Glutamatergic neuron (in vitro differentiated cells): Measurements from ENCODE around the gene EOLA1. TPM values are rescaled to one million over a fixed set of nuclear protein-coding genes. Genes with fewer than 3 reads are reported as not detected.

ENCODE experiments used
- DNase-seq: peaks from one replicate; pipeline ENCODE4 v3.0.0; 2022
- H3K27ac Mint-ChIP-seq: one replicate; pipeline ENCODE4 v1.8.0; 2020; ENCODE audit warnings: mild to moderate bottlenecking, mixed read lengths, inconsistent platforms; ENCODE audit not compliant: unreplicated experiment
- H3K27me3 Mint-ChIP-seq: one replicate; pipeline ENCODE4 v1.8.0; 2020; ENCODE audit warnings: mild to moderate bottlenecking, moderate library complexity, mixed read lengths, inconsistent platforms; ENCODE audit not compliant: unreplicated experiment
- H3K36me3 Mint-ChIP-seq: one replicate; pipeline ENCODE4 v1.8.0; 2020; ENCODE audit warnings: mild to moderate bottlenecking, mixed read lengths, inconsistent platforms; ENCODE audit not compliant: unreplicated experiment
- H3K4me1 Mint-ChIP-seq: one replicate; pipeline ENCODE4 v1.8.0; 2020; ENCODE audit warnings: mild to moderate bottlenecking, low read depth, mixed read lengths, inconsistent platforms; ENCODE audit not compliant: unreplicated experiment
- H3K4me3 Mint-ChIP-seq: one replicate; pipeline ENCODE4 v1.8.0; 2020; ENCODE audit warnings: mild to moderate bottlenecking, mixed read lengths, inconsistent platforms; ENCODE audit not compliant: unreplicated experiment
- H3K9me3 Mint-ChIP-seq: one replicate; pipeline ENCODE4 v1.8.0; 2020; ENCODE audit warnings: mild to moderate bottlenecking, moderate library complexity, mixed read lengths, inconsistent platforms; ENCODE audit not compliant: unreplicated experiment
- CTCF ChIP-seq: fragments of 200-600 bp; sonication (generic); IDR thresholded peaks from one replicate; pipeline ENCODE4 v1.5.0; 2021; ENCODE audit not compliant: partially characterized antibody, unreplicated experiment
- total RNA-seq: library from RNA; stranded (reverse); fragmentation: NEBNext Ultra II Directional; extraction: Animal tissue kit (Norgen Biotek cat#: 25700); gene quantifications from one replicate; pipeline ENCODE4 v1.2.1, GENCODE V29; 2021; ENCODE audit not compliant: unreplicated experiment

EOLA1 gene
- total RNA-seq, 1 donor from 2014 or later: 27.7 TPM

DNA sequence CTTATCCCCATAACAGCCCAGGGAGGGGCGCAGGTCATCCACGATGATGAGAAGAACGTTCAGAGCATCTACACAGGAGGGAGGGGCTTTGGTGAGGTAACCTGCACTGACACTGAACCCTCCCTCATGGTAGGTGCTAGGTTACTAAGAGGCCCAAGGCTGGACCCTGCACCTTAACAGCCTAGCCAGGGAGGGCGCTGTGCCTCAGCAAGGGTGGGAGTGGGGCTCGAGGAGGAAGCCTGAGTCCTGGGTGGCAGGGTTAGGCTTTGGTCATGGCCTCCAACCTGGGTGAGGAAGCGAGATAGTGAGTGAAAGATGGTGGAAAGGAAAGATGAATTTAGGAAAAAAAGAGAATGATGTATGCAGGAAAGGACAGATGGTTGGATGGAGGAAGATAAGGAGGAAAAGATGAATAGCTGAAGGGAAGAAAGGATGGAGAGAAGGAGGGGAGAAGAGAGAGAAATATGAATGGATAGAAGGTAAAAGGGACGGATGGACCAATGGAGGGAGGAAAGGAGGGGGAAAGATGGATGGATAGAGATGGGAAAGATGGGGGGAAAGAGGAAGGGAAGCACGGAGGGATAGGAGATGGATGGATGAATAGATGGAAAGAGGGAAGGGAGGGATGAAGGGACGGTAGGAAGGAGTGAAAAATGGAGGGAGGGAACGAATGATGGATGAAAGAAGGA lies 36.4 kb upstream of the EOLA1 start:
- DNase-seq: peak; percentile 76
- H3K27me3 Mint-ChIP-seq: peaks cover 12% of the 10 kb centered on the region
- peak overlapping the region; percentile 99 for H3K4me3 Mint-ChIP-seq
- peaks cover 9% of the 10 kb centered on the region for H3K9me3 Mint-ChIP-seq
- no peaks in the 10 kb centered on the region for H3K36me3 Mint-ChIP-seq
- peak; percentile 37 for TF ChIP-seq CTCF
- peak overlapping the region; percentile 95 for H3K27ac Mint-ChIP-seq
- H3K4me1 Mint-ChIP-seq: peaks cover 4% of the 10 kb centered on the region

DNA sequence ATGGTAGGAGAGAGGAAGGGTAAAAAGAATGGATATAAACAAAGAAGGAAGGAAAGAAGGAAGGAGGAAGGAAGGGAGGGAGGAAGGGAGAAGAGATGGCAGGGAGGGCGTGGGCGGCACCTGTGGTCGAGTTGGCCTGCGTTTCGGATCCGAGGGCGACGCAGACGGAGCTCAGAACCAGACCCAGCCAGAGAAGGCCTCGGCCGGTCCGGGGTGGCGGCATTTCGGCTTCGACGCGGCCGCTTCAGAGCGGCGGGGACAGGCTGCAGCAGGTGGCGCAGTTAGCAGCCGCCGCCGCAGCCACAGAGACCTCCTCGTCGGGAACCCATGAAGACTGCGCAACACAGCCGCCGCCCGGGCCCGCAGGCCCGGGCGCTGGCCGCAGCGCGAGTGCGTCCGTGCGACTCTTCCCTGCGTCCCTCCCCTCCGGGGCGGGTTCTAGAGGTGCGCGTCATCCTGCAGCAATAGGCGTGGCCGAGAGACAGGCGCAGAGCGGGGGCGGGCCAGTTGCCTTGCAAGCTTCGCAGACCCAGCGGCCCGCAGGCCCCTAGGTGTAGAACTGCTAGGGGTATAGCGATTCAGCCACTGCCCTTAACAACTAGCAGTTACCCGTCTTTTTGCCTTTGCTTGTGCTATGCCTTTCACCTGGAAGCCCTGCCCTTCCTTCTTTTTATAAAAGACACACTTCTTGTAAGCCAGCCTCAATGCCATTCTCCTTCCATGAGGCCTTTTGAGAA lies 35.7 kb upstream of the EOLA1 start, which contains the start of gene IDS:
Gene IDS, minus strand, starts transcription at position 392 of the 737 bp plus-strand sequence. Its CDS starts 169 bp downstream, at position 223.
- Mint-ChIP-seq H3K4me1 (peaks cover 4% of the 10 kb centered on the region), H3K4me3 (peak within 1 kb of the TSS; percentile 99), H3K36me3 (no peaks in the 10 kb centered on the region), H3K27ac (peak within 1 kb of the TSS; percentile 95), H3K27me3 (peaks cover 12% of the 10 kb centered on the region), H3K9me3 (peaks cover 9% of the 10 kb centered on the region)
- peak; percentile 88 for DNase-seq
- TF ChIP-seq CTCF: no peak

DNA sequence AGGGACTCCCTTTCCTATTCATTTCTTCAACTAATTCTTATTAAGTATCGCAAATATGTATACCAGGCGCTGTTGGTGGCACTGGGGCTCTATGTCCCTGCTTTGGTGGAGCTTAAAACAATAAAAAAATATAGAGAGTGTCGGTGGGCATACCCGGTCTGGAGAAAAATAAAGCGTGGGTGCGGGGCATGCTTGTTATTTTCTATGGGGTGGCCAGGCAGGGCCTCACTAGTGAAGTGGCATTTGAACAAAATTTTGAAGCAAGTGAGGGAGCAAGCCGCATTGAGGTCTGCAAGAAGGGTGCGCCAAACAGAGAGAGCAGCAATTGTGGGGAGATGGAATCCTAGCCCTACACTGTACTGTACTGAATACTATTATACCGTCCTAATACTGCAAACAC lies 35.1 kb upstream of the EOLA1 start:
- Mint-ChIP-seq H3K4me1 (peaks cover 4% of the 10 kb centered on the region), H3K27ac (peak overlapping the region; percentile 64), H3K27me3 (peaks cover 12% of the 10 kb centered on the region), H3K36me3 (no peaks in the 10 kb centered on the region), H3K4me3 (peak overlapping the region; percentile 78), H3K9me3 (peaks cover 9% of the 10 kb centered on the region)
- no peak for DNase-seq
- TF ChIP-seq CTCF: no peak

DNA sequence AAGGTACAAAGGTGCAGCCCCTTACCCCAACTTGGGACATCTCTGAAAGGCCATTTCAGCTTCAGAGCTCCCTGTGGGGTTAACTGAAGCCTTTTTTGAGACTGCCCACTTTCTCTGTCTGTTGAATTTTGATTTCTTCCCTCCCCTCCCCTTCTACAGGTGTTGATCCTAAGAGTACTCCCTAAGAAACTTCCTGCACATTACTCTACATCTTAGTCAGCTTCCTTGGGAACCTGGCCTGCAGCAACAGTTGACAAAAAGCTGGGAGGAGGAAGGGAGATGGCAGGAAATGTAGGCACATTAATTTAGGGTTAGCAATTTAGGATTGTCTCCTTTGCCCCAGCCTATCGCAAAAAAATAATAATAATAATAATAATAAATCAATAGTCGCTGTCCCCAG lies 34.5 kb upstream of the EOLA1 start:
- Mint-ChIP-seq H3K27ac (no peak overlapping the region), H3K4me1 (peaks cover 4% of the 10 kb centered on the region), H3K36me3 (no peaks in the 10 kb centered on the region), H3K9me3 (peaks cover 9% of the 10 kb centered on the region), H3K4me3 (no peak overlapping the region), H3K27me3 (peaks cover 12% of the 10 kb centered on the region)
- DNase-seq: no peak
- no peak for TF ChIP-seq CTCF

GRCh38 chrX:149508467-149508866 lies 32.3 kb upstream of the EOLA1 start:
- H3K4me3 Mint-ChIP-seq: no peak overlapping the region
- H3K36me3 Mint-ChIP-seq: no peaks in the 10 kb centered on the region
- H3K9me3 Mint-ChIP-seq: peaks cover 9% of the 10 kb centered on the region
- TF ChIP-seq CTCF: no peak
- H3K27me3 Mint-ChIP-seq: peaks cover 12% of the 10 kb centered on the region
- no peak overlapping the region for H3K27ac Mint-ChIP-seq
- no peak for DNase-seq
- peaks cover 4% of the 10 kb centered on the region for H3K4me1 Mint-ChIP-seq
